K562 (cell line): ENCODE results near the gene HOXB4. TPM values are rescaled to one million over a fixed set of nuclear protein-coding genes. Genes with fewer than 3 reads are reported as not detected.

Experiments used
- BMI1 ChIP-seq: fragments of 150-350 bp; IDR thresholded peaks from 2 replicates; pipeline ENCODE4 v1.6.1; 2014; ENCODE audit warnings: low read length
- CHD1 ChIP-seq: fragments of 200-600 bp; sonication (generic); IDR thresholded peaks from one replicate; pipeline ENCODE4 v1.6.1; 2012; ENCODE audit warnings: mild to moderate bottlenecking, moderate library complexity, low read length, inconsistent platforms
- HNRNPUL1 ChIP-seq: fragments of 200-400 bp; formaldehyde crosslinking; IDR thresholded peaks from 2 replicates; pipeline ENCODE4 v1.6.1; 2017; ENCODE audit warnings: low read length
- PHTF2 ChIP-seq: fragments of 250-450 bp; sonication (Bioruptor Pico); IDR thresholded peaks from 2 replicates; pipeline ENCODE4 v1.5.0; 2021; ENCODE audit warnings: mild to moderate bottlenecking
- RFX5 ChIP-seq: IDR thresholded peaks from 2 replicates; pipeline ENCODE4 v1.6.1; 2011; ENCODE audit warnings: low read depth, mild to moderate bottlenecking, improper control_type of control experiment, low read length
- SMARCE1 ChIP-seq: fragments of 450-650 bp; IDR thresholded peaks from 2 replicates; pipeline ENCODE4 v1.7.1; 2016; ENCODE audit warnings: mild to moderate bottlenecking
- TEAD1 ChIP-seq, 2 experiments: fragments of 450-650 bp in 1 of 2; sonication (generic) in 1 of 2; formaldehyde crosslinking; IDR thresholded peaks; 2 replicates each; pipeline versions ENCODE4 v1.4.0 to v1.8.0; 2020 to 2022; ENCODE audit warnings: mild to moderate bottlenecking in 2 of 2, missing genetic modification reagents in 1 of 2
- TFE3 ChIP-seq: fragments of 450-650 bp; formaldehyde crosslinking; IDR thresholded peaks from 2 replicates; pipeline ENCODE4 v1.4.0; 2020; ENCODE audit warnings: mild to moderate bottlenecking, mixed read lengths
- polyA plus RNA-seq, 8 experiments: library from polyadenylated mRNA; depleted of rRNA in 4 of 8; stranded (reverse) in 5 of 8; unstranded in 3 of 8; fragments of >200 nt; fragmentation: Nextera tagmentation in 2 of 8; fragmentation: Illumina TruSeq in 1 of 8; extraction: Ambion mirVana in 2 of 8; extraction: Trizol in 1 of 8; gene quantifications; 2 replicates each; pipeline versions ENCODE4 v1.2.1 to v1.2.3, GENCODE V29; 2011 to 2014; ENCODE audit warnings: inconsistent platforms in 1 of 8, missing spikeins in 1 of 8
- total RNA-seq, 7 experiments: library from RNA; depleted of rRNA in 6 of 7; stranded (reverse); fragments of >200 nt in 6 of 7; fragmentation: Illumina TruSeq in 2 of 7; extraction: Trizol in 2 of 7; gene quantifications; 2 replicates each; pipeline versions ENCODE4 v1.2.1 to v1.2.3, GENCODE V29; 2011 to 2021; ENCODE audit warnings: low replicate concordance in 1 of 7

Gene HOXB4
- total and polyA plus RNA-seq, 9 of the 15 experiments (the other 6 are each of a cell fraction or from before 2014, with no cell fraction given): 1.6 to 34.9 (median 14.9) TPM

GRCh38 chr17:48555258-48556228, 22.6 kb downstream of the HOXB4 start (continued):
- TF ChIP-seq RFX5: no peak
- TF ChIP-seq CHD1: no peak
- no peak for TF ChIP-seq PHTF2 (CRISPR knock-in tag)
- no peak for TF ChIP-seq HNRNPUL1
- TF ChIP-seq SMARCE1: peak; percentile 69
- no peak for TF ChIP-seq BMI1
- 0 out of 4 replicates have a peak, but pooled peaks of 1 of the 2 experiments have one; percentile 43 for TF ChIP-seq TEAD1 (CRISPR knock-in tag; IDR thresholded peaks at IDR 0.05)
- TF ChIP-seq TFE3: no peak
